H1 (cell line): Measurements from ENCODE around the gene S100A8. TPM values are rescaled to one million over a fixed set of nuclear protein-coding genes. Genes with fewer than 3 reads are reported as not detected.

Experiments used
- polyA plus RNA-seq, 7 experiments: library from polyadenylated mRNA; depleted of rRNA in 3 of 7; stranded (reverse) in 5 of 7; unstranded in 2 of 7; fragments of >200 nt in 5 of 7; fragments of 200-250 nt in 2 of 7; gene quantifications; 1 replicate in 5 of 7; 2 replicates in 1 of 7; 4 replicates in 1 of 7; pipeline versions ENCODE4 v1.2.1 to v1.2.3, GENCODE V29; 2011 to 2013; ENCODE audit warnings: missing spikeins in 2 of 7, mixed read lengths in 2 of 7
- total RNA-seq: library from RNA; stranded (reverse); fragmentation: NEBNext Ultra II Directional; extraction: Animal tissue kit (Norgen Biotek cat#: 25700); gene quantifications from 2 replicates; pipeline ENCODE4 v1.2.1, GENCODE V29; 2021
- TF ChIP-seq, protein P1 (sequence below): fragments of 300-600 bp; sonication (generic); IDR thresholded peaks from 2 replicates; pipeline ENCODE4 v1.7.1; 2012; ENCODE audit warnings: low read length, moderate library complexity, mild to moderate bottlenecking, inconsistent platforms; ENCODE audit not compliant: insufficient replicate concordance

The S100A8 gene
- total and polyA plus RNA-seq, 2 of the 8 experiments (the other 6 are each of a cell fraction or from before 2014, with no cell fraction given), result not detected

DNA sequence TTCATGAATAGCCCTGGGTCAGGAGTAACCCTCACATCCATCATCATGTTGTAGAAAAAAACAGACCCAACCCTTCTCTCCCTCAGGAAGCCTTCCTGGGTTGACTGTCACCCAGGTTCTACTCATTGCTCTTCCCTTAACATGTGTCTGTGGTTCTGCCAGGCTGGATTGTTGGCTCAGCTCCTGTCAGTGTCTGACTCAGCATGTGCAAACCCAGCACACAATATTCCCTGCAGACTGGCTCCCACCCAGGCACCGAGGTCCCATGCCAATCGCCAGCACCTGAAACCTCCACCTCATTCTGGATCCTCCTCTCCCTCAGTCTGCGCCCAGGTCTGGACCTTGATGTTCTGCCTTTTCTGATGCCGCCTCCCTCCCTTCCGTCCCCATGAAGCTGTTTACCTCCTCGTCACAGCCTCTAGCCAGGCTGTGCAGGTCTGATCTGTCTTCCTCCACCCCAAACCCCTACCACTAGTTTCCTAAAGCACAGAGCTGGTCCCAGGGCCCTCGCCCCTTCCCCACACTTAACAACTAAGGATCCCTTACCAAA lies 4.3 kb upstream of the S100A8 start (continued):
- TF ChIP-seq, protein P1, sequence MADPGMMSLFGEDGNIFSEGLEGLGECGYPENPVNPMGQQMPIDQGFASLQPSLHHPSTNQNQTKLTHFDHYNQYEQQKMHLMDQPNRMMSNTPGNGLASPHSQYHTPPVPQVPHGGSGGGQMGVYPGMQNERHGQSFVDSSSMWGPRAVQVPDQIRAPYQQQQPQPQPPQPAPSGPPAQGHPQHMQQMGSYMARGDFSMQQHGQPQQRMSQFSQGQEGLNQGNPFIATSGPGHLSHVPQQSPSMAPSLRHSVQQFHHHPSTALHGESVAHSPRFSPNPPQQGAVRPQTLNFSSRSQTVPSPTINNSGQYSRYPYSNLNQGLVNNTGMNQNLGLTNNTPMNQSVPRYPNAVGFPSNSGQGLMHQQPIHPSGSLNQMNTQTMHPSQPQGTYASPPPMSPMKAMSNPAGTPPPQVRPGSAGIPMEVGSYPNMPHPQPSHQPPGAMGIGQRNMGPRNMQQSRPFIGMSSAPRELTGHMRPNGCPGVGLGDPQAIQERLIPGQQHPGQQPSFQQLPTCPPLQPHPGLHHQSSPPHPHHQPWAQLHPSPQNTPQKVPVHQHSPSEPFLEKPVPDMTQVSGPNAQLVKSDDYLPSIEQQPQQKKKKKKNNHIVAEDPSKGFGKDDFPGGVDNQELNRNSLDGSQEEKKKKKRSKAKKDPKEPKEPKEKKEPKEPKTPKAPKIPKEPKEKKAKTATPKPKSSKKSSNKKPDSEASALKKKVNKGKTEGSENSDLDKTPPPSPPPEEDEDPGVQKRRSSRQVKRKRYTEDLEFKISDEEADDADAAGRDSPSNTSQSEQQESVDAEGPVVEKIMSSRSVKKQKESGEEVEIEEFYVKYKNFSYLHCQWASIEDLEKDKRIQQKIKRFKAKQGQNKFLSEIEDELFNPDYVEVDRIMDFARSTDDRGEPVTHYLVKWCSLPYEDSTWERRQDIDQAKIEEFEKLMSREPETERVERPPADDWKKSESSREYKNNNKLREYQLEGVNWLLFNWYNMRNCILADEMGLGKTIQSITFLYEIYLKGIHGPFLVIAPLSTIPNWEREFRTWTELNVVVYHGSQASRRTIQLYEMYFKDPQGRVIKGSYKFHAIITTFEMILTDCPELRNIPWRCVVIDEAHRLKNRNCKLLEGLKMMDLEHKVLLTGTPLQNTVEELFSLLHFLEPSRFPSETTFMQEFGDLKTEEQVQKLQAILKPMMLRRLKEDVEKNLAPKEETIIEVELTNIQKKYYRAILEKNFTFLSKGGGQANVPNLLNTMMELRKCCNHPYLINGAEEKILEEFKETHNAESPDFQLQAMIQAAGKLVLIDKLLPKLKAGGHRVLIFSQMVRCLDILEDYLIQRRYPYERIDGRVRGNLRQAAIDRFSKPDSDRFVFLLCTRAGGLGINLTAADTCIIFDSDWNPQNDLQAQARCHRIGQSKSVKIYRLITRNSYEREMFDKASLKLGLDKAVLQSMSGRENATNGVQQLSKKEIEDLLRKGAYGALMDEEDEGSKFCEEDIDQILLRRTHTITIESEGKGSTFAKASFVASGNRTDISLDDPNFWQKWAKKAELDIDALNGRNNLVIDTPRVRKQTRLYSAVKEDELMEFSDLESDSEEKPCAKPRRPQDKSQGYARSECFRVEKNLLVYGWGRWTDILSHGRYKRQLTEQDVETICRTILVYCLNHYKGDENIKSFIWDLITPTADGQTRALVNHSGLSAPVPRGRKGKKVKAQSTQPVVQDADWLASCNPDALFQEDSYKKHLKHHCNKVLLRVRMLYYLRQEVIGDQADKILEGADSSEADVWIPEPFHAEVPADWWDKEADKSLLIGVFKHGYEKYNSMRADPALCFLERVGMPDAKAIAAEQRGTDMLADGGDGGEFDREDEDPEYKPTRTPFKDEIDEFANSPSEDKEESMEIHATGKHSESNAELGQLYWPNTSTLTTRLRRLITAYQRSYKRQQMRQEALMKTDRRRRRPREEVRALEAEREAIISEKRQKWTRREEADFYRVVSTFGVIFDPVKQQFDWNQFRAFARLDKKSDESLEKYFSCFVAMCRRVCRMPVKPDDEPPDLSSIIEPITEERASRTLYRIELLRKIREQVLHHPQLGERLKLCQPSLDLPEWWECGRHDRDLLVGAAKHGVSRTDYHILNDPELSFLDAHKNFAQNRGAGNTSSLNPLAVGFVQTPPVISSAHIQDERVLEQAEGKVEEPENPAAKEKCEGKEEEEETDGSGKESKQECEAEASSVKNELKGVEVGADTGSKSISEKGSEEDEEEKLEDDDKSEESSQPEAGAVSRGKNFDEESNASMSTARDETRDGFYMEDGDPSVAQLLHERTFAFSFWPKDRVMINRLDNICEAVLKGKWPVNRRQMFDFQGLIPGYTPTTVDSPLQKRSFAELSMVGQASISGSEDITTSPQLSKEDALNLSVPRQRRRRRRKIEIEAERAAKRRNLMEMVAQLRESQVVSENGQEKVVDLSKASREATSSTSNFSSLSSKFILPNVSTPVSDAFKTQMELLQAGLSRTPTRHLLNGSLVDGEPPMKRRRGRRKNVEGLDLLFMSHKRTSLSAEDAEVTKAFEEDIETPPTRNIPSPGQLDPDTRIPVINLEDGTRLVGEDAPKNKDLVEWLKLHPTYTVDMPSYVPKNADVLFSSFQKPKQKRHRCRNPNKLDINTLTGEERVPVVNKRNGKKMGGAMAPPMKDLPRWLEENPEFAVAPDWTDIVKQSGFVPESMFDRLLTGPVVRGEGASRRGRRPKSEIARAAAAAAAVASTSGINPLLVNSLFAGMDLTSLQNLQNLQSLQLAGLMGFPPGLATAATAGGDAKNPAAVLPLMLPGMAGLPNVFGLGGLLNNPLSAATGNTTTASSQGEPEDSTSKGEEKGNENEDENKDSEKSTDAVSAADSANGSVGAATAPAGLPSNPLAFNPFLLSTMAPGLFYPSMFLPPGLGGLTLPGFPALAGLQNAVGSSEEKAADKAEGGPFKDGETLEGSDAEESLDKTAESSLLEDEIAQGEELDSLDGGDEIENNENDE, result no peak
